NCI-H524 treated with DMSO at 0.1 percent for 48 hours (cell line): Measurements from ENCODE around the gene SEC31A.
"Not testable (repeated sequence)": the region's sequence is repeated elsewhere in the genome, so short reads cannot be mapped to it uniquely, and the experiment has no call there.

Source experiments
- DNase-seq: peaks from one replicate; lab custom pipeline; 2025; lab: John Stamatoyannopoulos, UW

The SEC31A gene

GRCh38 chr4:82890901-82891706, at the start of gene SEC31A:
Gene SEC31A (minus strand): TSS chr4:82891153. CDS start chr4:82881936, 9,217 bp downstream.
- peak; percentile 53 for DNase-seq

- DNase-seq, result no peak
Measured at GRCh38 chr4:82939414-82939813, 48.5 kb upstream of the SEC31A start.

GRCh38 chr4:82934441-82934840, 43.5 kb upstream of the SEC31A start:
- DNase-seq, result no peak

- DNase-seq, result no peak
Measured at GRCh38 chr4:82930848-82931755, 40.1 kb upstream of the SEC31A start.

GRCh38 chr4:82921795-82922194, 30.8 kb upstream of the SEC31A start:
- no peak for DNase-seq

GRCh38 chr4:82919386-82919785, 28.4 kb upstream of the SEC31A start:
- DNase-seq, result no peak

- no peak for DNase-seq
Measured at GRCh38 chr4:82918091-82918490, 27.1 kb upstream of the SEC31A start.

- DNase-seq, result not testable (repeated sequence)
Measured at GRCh38 chr4:82913968-82914367, 23.0 kb upstream of the SEC31A start.

GRCh38 chr4:82913305-82913704, 22.4 kb upstream of the SEC31A start:
- DNase-seq, result no peak

GRCh38 chr4:82909326-82909725, 18.4 kb upstream of the SEC31A start:
- no peak for DNase-seq

- DNase-seq, result no peak
Measured at GRCh38 chr4:82906469-82906868, 15.5 kb upstream of the SEC31A start.

- no peak for DNase-seq
Measured at GRCh38 chr4:82905205-82905604, 14.3 kb upstream of the SEC31A start.

- no peak for DNase-seq
Measured at GRCh38 chr4:82903737-82904136, 12.8 kb upstream of the SEC31A start.

- no peak for DNase-seq
Measured at GRCh38 chr4:82901183-82901718, 10.3 kb upstream of the SEC31A start.

GRCh38 chr4:82900411-82901182, 9.6 kb upstream of the SEC31A start, which contains the start of gene THAP9:
Gene THAP9 (plus strand): TSS chr4:82900735. CDS start chr4:82900803, 68 bp downstream.
- DNase-seq, result peak; percentile 81

GRCh38 chr4:82900066-82900410, 9.1 kb upstream of the SEC31A start:
- no peak for DNase-seq

GRCh38 chr4:82899374-82900065, 8.6 kb upstream of the SEC31A start:
- no peak for DNase-seq

GRCh38 chr4:82898322-82899243, 7.6 kb upstream of the SEC31A start:
- DNase-seq, result no peak

- DNase-seq, result no peak
Measured at GRCh38 chr4:82896755-82897154, 5.8 kb upstream of the SEC31A start.

- DNase-seq, result no peak
Measured at GRCh38 chr4:82893942-82894341, 3.0 kb upstream of the SEC31A start.
